ENCODE measurements around the gene NFIB. TPM values are rescaled to one million over a fixed set of nuclear protein-coding genes. Genes with fewer than 3 reads are reported as not detected.
A peak's percentile ranks its signal among the peaks of the same experiment; 100 is the strongest.

The NFIB gene
- total and polyA plus RNA-seq, 2 of the 4 experiments (the other 2 are of a cell fraction): 1.4 to 2.0 TPM

DNA sequence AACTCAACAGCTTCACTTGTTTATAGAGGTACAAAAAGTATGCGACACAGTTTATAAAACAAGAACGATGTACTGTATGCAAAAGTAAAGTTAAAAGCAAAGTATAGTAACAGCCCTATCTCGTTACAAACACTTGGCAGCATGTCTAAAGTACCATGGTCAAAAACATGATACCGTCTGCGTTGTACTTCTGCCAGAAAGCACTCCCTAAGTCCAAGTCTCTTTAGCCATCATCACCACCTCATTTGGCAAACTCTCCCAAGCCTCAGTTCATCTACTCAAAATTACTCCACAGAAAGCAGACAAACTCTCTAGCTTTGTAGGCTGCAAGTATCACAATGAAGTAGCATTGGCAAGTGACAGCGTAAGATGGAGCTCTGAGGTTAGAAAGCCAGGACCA, 73.4 kb downstream of the NFIB start:
- Histone ChIP-seq H2AK5ac (ENCODE audit: low read depth, low read length) (no peak overlapping the region), H3K79me1 (ENCODE audit: low read depth in 1 of 2, low read length in 2 of 2) (no peaks in the 10 kb centered on the region), H4K20me1 (ENCODE audit: insufficient read depth, low read length) (no peaks in the 10 kb centered on the region), H3K4ac (ENCODE audit: low read depth, low read length) (no peak overlapping the region), H3K9me1 (ENCODE audit: insufficient read depth, low read length) (no peaks in the 10 kb centered on the region), H3K4me3 (ENCODE audit: insufficient read depth, low read depth, low read length) (no peak overlapping the region), H2AK9ac (replicated peaks; ENCODE audit: low read depth, low read length, poor library complexity) (no peak overlapping the region), H3K23ac (ENCODE audit: low read depth, low read length) (no peak overlapping the region), H3K18ac (ENCODE audit: low read depth, low read length) (no peak overlapping the region), H3K4me2 (ENCODE audit: low read depth, low read length) (peak overlapping the region; percentile 52; the same call in 1 of the 2 replicates), H3K4me1 (ENCODE audit: control insufficient read depth, insufficient read depth, low read length) (peaks cover 5% of the 10 kb centered on the region; the same call in 1 of the 2 replicates), H4K8ac (ENCODE audit: low read depth in 2 of 2, low read length in 2 of 2) (no peak overlapping the region), H2BK120ac (ENCODE audit: low read depth, low read length) (no peak overlapping the region), H4K91ac (ENCODE audit: insufficient read depth, low read depth, low read length) (no peak overlapping the region), H2AFZ (replicated peaks; ENCODE audit: low read length, poor library complexity) (peak overlapping the region; percentile 3), H3K9me3 (ENCODE audit: control insufficient read depth, insufficient read depth, low read length) (no peaks in the 10 kb centered on the region), H3K27me3 (ENCODE audit: control insufficient read depth, insufficient read depth, low read length) (peaks cover 2% of the 10 kb centered on the region), H2BK5ac (ENCODE audit: low read depth, low read length, poor library complexity, severe bottlenecking) (no peak overlapping the region), H3K56ac (ENCODE audit: extremely low read depth, insufficient read depth, low read length) (no peak overlapping the region), H2BK20ac (ENCODE audit: low read depth, low read length) (no peak overlapping the region), H3K9ac (ENCODE audit: low read depth, low read length) (no peak overlapping the region), H3K27ac (ENCODE audit: insufficient read depth, low read length) (peak overlapping the region; percentile 29; the same call in 1 of the 2 replicates), H2BK15ac (ENCODE audit: low read depth, low read length) (no peak overlapping the region), H3K36me3 (ENCODE audit: control insufficient read depth, insufficient read depth, low read length) (no peaks in the 10 kb centered on the region), H4K5ac (ENCODE audit: low read depth, low read length) (no peak overlapping the region), H3K14ac (replicated peaks; ENCODE audit: low read depth, low read length) (no peak overlapping the region)
- ChIA-PET CTCF (no interaction called here), POLR2A (ENCODE audit: unreplicated experiment) (no interaction called here)
- DNase-seq: peak; percentile 44
- peak; percentile 69 for ATAC-seq (ENCODE audit: low read depth)
- BruUV-seq (replicated peaks): no TSS peak
- intact Hi-C loops (cut with micrococcal nuclease) (no loop called here), dilution Hi-C loops (cut with HindIII; ENCODE audit: low sequenced_read_pairs, unreplicated experiment) (no loop called here), in situ Hi-C loops (cut with MboI; ENCODE audit: low sequenced_read_pairs) (no loop called here)
- 80% methylated on average over 1 of the region's 6 CpGs; no CpG with 5 or more reads in 1 of the 2 experiments for WGBS, 2 experiments (ENCODE audit: extremely low coverage in 2 of 2, insufficient read length in 1 of 2)
- no peak for TF ChIP-seq MAFK (IDR thresholded peaks at IDR 0.05; ENCODE audit: low read depth, low read length)
- TF ChIP-seq, protein P1, sequence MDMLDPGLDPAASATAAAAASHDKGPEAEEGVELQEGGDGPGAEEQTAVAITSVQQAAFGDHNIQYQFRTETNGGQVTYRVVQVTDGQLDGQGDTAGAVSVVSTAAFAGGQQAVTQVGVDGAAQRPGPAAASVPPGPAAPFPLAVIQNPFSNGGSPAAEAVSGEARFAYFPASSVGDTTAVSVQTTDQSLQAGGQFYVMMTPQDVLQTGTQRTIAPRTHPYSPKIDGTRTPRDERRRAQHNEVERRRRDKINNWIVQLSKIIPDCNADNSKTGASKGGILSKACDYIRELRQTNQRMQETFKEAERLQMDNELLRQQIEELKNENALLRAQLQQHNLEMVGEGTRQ (IDR thresholded peaks at IDR 0.05; ENCODE audit: low read depth, low read length): no peak
- no peak for TF ChIP-seq CEBPB (IDR thresholded peaks at IDR 0.05; ENCODE audit: low read depth, low read length)
- TF ChIP-seq CHD1 (IDR thresholded peaks at IDR 0.05; ENCODE audit: low read depth, low read length): no peak
- TF ChIP-seq SMC3 (IDR thresholded peaks at IDR 0.05; ENCODE audit: low read depth, low read length): no peak
- no peak for TF ChIP-seq NFE2L2 (IDR thresholded peaks at IDR 0.05; ENCODE audit: low read depth, low read length)
- TF ChIP-seq, protein P2, sequence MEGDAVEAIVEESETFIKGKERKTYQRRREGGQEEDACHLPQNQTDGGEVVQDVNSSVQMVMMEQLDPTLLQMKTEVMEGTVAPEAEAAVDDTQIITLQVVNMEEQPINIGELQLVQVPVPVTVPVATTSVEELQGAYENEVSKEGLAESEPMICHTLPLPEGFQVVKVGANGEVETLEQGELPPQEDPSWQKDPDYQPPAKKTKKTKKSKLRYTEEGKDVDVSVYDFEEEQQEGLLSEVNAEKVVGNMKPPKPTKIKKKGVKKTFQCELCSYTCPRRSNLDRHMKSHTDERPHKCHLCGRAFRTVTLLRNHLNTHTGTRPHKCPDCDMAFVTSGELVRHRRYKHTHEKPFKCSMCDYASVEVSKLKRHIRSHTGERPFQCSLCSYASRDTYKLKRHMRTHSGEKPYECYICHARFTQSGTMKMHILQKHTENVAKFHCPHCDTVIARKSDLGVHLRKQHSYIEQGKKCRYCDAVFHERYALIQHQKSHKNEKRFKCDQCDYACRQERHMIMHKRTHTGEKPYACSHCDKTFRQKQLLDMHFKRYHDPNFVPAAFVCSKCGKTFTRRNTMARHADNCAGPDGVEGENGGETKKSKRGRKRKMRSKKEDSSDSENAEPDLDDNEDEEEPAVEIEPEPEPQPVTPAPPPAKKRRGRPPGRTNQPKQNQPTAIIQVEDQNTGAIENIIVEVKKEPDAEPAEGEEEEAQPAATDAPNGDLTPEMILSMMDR (conservative IDR thresholded peaks at IDR 0.05; ENCODE audit: low read depth, low read length): no peak
- no peak for TF ChIP-seq MAZ (IDR thresholded peaks at IDR 0.05; ENCODE audit: borderline replicate concordance, low read depth, low read length)
- TF ChIP-seq BHLHE40 (IDR thresholded peaks at IDR 0.05; ENCODE audit: low read depth, low read length): no peak
- TF ChIP-seq POLR2A (IDR thresholded peaks at IDR 0.05; ENCODE audit: low read depth, low read length): no peak
- TF ChIP-seq, protein P3, sequence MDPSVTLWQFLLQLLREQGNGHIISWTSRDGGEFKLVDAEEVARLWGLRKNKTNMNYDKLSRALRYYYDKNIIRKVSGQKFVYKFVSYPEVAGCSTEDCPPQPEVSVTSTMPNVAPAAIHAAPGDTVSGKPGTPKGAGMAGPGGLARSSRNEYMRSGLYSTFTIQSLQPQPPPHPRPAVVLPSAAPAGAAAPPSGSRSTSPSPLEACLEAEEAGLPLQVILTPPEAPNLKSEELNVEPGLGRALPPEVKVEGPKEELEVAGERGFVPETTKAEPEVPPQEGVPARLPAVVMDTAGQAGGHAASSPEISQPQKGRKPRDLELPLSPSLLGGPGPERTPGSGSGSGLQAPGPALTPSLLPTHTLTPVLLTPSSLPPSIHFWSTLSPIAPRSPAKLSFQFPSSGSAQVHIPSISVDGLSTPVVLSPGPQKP (IDR thresholded peaks at IDR 0.05; ENCODE audit: borderline replicate concordance, low read depth, low read length): no peak
- TF ChIP-seq RAD21 (IDR thresholded peaks at IDR 0.05; ENCODE audit: low read length): no peak
- TF ChIP-seq FOS (IDR thresholded peaks at IDR 0.05; ENCODE audit: low read depth, low read length): no peak
- TF ChIP-seq RFX5 (IDR thresholded peaks at IDR 0.05; ENCODE audit: low read depth, low read length): no peak
- no peak for TF ChIP-seq MXI1 (IDR thresholded peaks at IDR 0.05; ENCODE audit: borderline replicate concordance, low read depth, low read length)
